Fibroblast of villous mesenchyme (primary cell): ENCODE data around the gene CYBRD1. TPM values are rescaled to one million over a fixed set of nuclear protein-coding genes. Genes with fewer than 3 reads are reported as not detected.
A peak's percentile ranks its signal among the peaks of the same experiment; 100 is the strongest.

Experiments used
- DNase-seq: peaks from one replicate; pipeline ENCODE4 v3.0.0-alpha.2; 2010; ENCODE audit warnings: low read depth
- H3K4me3 ChIP-seq: 2 replicates; pipeline ENCODE4 v1.5.1; 2011; ENCODE audit warnings: low read depth, mild to moderate bottlenecking, low read length
- CTCF ChIP-seq: IDR thresholded peaks from 2 replicates; pipeline ENCODE4 v1.5.1; 2012; ENCODE audit warnings: low read depth, mild to moderate bottlenecking, low read length; ENCODE audit not compliant: insufficient read depth
- total RNA-seq: library from RNA; depleted of rRNA; stranded (reverse); fragments of >200 nt; gene quantifications from 2 replicates; pipeline ENCODE4 v1.2.3, GENCODE V29; 2012

CYBRD1 gene
- total RNA-seq, 1 donor: 189 TPM

GRCh38 chr2:171514908-171515582 lies 7.2 kb upstream of the CYBRD1 start:
- TF ChIP-seq CTCF: no peak
- no peak overlapping the region for H3K4me3 ChIP-seq
- no peak for DNase-seq

- TF ChIP-seq CTCF: no peak
- H3K4me3 ChIP-seq: no peak overlapping the region
- peak; percentile 25 for DNase-seq
Measured at GRCh38 chr2:171515672-171516298, 6.5 kb upstream of the CYBRD1 start.

- DNase-seq: no peak
- TF ChIP-seq CTCF: no peak
- H3K4me3 ChIP-seq: peak overlapping the region; percentile 23
Measured at GRCh38 chr2:171516793-171517192, 5.5 kb upstream of the CYBRD1 start.

- no peak for TF ChIP-seq CTCF
- no peak overlapping the region for H3K4me3 ChIP-seq
- DNase-seq: no peak
Measured at GRCh38 chr2:171520471-171520870, 1.8 kb upstream of the CYBRD1 start.

- peak overlapping the region; percentile 89 for H3K4me3 ChIP-seq
- TF ChIP-seq CTCF: no peak
- no peak for DNase-seq
Measured at GRCh38 chr2:171521361-171522051, 768 bp upstream of the CYBRD1 start.

GRCh38 chr2:171522788-171523087 lies 464 bp downstream of the CYBRD1 start:
- TF ChIP-seq CTCF: no peak
- peak overlapping the region; percentile 89 for H3K4me3 ChIP-seq
- no peak for DNase-seq
